Midbrain (tissue), 1 donor: ENCODE measurements around the gene LRRC53.
A peak's percentile ranks its signal among the peaks of the same experiment; 100 is the strongest.

Experiments
- DNase-seq: peaks from one replicate; lab custom pipeline; 2025; lab: John Stamatoyannopoulos, UW

The LRRC53 gene

GRCh38 chr1:74496669-74497068, 15.7 kb downstream of the LRRC53 start:
- no peak for DNase-seq

- DNase-seq: no peak
These were observed 26.4 kb downstream of the LRRC53 start for GRCh38 chr1:74486036-74486435.

DNA sequence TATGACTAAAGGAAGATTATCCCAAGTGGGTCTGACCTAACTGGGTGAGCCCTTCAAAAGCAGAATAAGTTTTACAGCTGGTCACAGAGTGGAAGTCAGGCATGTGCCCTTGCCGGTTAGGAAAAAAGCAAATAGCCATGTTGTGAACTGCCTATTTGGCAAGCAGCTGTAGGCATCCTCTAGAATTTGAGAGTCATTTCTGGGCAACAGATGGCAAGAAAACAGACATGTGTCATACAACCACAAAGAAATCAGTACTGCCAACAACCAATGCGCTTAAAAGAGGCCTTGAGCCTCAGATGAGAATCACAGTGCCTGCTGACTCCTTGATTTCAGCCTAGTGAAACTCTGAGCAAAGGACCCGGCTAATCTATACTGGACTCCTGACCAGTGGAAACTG, 26.8 kb downstream of the LRRC53 start:
- DNase-seq: no peak

DNA sequence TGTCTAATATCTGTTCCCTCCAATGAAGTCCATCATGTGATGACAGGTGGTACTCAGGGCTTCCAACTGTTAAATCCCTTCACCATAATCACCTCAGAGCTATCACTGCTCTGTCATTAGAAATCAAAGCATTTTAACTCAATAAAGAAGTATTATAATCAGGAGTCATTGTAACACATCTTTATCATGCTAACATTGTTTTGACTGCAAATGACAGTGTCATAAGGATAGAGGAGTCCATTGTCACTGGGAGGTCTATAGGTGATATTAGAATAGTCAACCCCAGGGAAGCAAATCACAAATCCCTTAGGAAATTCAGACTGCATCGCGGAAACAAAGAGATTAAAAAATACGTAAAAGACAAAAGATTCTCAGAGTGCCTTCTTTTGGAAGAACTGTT, 30.8 kb downstream of the LRRC53 start:
- DNase-seq: no peak

GRCh38 chr1:74480068-74480467, 32.3 kb downstream of the LRRC53 start:
- no peak for DNase-seq

GRCh38 chr1:74478979-74479378, 33.4 kb downstream of the LRRC53 start:
- no peak for DNase-seq

DNA sequence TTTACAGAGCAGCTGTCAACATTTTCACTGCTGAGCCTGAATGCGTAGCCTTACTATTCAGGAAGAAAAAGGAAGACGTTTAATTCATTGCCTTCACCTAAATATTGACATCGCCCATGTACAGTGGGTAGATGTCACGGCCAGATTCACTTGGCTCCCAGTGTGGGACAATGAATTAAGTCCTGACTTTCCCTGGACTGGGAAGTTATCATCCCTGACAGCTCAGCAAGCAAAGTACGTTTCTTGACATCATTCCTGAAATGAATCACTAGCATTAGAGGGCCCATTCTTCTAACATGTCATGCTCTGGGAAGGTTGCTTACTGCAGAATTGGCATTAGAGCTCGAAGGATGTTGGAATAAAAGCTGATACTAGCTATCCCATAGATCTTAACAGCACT, 37.8 kb downstream of the LRRC53 start:
- DNase-seq: no peak

DNA sequence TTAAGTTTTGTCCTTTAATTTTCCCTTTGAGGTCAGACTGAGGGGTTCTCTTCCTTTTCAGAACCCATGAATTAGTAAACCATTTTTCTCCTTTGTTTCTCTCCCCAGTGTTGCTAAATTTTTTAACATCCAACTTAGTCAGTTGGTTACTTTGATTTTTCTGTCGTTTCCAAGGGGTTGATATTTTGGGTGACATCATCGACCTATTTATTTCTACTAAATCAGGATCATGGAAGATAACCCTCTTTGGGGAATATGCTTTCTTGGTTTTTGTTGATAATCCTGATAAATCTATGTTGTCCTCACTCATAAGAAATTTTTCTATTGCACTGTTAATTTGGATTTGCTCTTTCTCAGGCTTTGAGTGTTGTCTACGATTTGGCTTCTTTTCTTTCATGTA, 40.9 kb downstream of the LRRC53 start:
- DNase-seq: no peak

DNA sequence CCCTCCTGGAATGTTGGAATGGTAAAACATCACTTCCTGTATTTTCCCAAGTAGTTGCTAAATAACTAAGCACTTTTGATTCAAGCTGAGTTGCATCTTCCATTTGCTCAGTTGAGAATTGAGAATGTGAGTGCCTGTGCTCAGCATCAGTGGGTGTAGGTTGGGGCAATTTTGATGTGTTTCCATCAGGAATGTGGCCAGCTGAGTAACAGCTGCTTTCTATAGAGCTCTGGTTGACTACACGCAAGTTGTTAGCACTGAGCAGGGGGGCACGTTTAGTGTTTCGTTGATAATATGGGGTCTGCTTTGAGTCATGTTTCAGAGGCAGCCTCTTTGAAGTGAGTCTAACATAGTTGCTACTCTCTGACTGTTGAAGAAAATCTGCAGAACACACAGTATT, 41.5 kb downstream of the LRRC53 start:
- DNase-seq: no peak

DNA sequence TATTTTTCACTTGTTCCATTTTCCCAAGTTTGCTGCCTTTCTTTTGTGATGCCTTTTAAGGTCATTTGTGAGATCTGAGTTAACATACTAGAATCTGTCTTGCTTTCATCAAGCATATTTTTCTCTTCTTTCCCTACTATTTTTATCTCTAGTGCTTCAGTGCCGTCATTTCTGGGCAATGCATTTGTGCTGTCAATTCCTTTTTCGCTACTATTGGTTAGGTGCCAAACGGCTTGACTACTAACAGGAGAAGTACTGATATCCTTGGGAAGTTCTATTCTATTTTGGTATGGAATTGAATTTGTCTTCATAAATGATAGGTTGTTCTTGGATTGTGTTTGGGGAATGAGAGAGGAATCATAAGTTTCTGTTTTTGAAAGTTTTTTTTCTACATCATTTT, 42.2 kb downstream of the LRRC53 start:
- DNase-seq: no peak

GRCh38 chr1:74468982-74469603, 43.3 kb downstream of the LRRC53 start:
- peak; percentile 60 for DNase-seq

GRCh38 chr1:74467786-74468377, 44.5 kb downstream of the LRRC53 start:
- no peak for DNase-seq

DNA sequence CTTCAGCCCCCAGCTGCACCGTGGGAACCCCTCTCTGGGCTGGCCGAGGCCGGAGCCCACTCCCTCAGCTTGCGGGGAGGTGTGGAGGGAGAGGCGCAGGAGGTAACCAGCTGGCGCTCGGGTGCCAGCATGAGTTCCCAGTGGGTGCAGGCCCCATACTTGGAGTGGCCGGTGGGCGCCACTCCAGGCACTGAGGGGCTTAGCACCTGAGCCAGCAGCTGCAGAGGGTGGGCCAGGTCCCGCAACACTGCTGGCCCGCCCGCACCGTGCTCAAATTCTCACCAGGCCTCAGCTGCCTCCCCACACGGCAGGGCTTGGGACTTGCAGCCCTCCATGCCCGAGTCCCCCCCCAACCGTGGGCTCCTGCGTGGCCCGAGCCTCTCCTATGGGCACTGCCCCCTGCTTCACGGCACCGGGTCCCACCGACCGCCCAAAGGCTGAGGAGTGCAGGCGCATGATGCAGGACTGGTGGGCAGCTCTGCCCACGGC, 47.2 kb downstream of the LRRC53 start:
- DNase-seq: no peak

DNA sequence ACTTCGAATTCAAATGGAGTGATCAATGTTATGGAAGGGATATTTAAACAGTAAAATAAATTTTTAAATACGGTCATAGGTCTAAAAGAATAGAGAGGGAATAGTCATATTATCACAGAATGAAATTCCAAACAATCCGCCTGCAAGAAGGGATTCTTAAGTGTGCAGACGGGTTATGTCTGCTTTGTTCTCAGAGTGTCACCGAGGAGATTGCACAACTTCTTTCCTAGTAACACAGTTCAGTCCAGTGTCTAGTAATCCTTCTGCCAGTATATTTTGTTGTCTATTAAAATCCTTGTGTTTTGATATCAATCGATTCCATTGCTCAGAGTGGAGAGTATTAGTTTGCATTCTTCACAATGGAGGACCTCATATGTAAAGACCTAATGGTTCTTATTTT, 48.4 kb downstream of the LRRC53 start:
- no peak for DNase-seq

GRCh38 chr1:74463333-74463988, 49.0 kb downstream of the LRRC53 start:
- no peak for DNase-seq

GRCh38 chr1:74457253-74457652, 55.2 kb downstream of the LRRC53 start:
- DNase-seq: no peak

DNA sequence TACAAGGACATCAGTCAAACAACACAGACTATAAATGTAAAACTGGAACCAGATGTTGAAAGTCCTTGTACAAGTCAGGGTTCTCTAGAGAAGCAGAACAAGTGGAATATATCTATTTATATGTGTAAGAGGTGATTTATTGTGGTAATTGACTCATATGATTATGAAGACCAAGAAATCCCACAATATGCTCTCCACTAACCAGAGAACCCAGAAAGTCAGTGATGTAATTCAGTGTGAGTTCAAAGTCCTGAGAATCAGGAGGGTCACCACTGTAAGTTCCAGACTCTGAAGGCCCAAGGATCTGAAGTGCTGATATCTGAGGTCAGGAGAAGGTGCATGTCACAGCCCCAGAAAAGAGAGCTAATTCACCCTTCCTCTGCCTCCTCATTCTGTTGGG, 57.0 kb downstream of the LRRC53 start:
- no peak for DNase-seq

DNA sequence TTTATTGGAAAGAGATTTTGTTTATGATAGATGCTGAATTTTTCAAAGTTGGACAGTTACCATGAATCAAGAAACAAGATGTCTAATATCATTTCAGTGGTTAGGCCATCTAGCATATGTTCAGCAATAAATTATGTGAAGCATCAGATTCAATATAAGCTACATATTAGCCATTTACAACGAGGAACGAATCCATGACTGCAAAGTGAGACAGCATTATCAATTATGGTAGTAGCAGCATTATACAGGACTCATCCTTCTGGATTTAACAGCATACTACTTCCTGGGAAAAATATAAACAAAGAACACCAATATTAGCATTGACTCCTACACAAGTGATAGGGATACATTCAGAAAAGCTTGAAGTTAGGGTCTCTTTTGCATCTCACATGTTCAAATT, 59.1 kb downstream of the LRRC53 start:
- no peak for DNase-seq

DNA sequence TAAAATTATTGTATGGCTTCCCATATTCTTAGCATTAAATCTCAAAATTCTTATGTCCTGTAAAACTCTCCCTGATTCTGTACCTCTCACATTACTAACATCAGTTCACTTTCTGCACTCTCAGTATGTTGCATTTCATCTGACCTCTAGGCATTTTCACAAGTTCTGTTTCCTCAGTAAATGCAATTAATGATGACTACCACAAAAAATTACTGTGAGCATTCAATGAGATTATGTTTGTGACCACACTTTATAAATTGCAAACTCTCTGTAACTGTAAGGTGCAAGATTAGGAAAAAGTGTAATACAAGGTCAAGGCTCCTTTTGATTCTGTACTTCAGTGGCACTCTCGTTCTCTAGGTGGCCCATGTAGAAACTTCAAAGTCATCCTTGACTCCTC, 60.4 kb downstream of the LRRC53 start:
- DNase-seq: no peak

- DNase-seq: no peak
These were observed 75.4 kb downstream of the LRRC53 start for GRCh38 chr1:74437035-74437434.

GRCh38 chr1:74436078-74436477, 76.3 kb downstream of the LRRC53 start:
- DNase-seq: no peak

GRCh38 chr1:74434321-74434720, 78.1 kb downstream of the LRRC53 start:
- no peak for DNase-seq

DNA sequence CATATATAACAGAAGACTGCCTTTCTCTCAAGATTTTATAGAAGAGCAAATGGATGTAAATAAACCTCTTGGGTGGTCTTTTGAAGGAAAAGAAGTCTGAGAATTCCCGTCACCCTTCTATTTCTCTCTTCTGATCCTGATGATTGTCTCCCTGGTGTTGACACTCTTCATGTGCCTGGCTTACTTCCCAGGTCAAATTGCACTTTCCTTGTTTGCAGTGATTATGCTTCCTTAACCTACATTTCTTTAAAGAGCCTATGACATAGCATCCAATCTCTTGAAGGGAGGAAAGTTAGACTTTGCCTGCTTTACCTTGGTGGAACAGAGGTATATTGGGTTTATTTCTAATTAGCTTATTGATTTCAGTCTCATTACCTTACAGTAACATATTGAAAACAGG, 80.1 kb downstream of the LRRC53 start:
- DNase-seq: no peak

- no peak for DNase-seq
These were observed 80.9 kb downstream of the LRRC53 start for GRCh38 chr1:74431531-74431930.
